HFFc6 (cell line): ENCODE data around the gene PLEKHG4. TPM values are rescaled to one million over a fixed set of nuclear protein-coding genes. Genes with fewer than 3 reads are reported as not detected.

Experiments used
- DNase-seq: peaks from one replicate; pipeline ENCODE4 v3.0.0-alpha.2; 2018
- H3K27ac Mint-ChIP-seq: 2 replicates; pipeline ENCODE4 v1.8.0; 2020; ENCODE audit warnings: mild to moderate bottlenecking, mixed read lengths
- H3K27me3 Mint-ChIP-seq: 2 replicates; pipeline ENCODE4 v1.8.0; 2021; ENCODE audit warnings: mild to moderate bottlenecking, moderate library complexity, mixed read lengths; ENCODE audit not compliant: insufficient read depth
- H3K36me3 Mint-ChIP-seq: 2 replicates; pipeline ENCODE4 v1.8.0; 2021; ENCODE audit warnings: low read depth, mixed read lengths
- H3K4me1 Mint-ChIP-seq: 2 replicates; pipeline ENCODE4 v1.8.0; 2020; ENCODE audit warnings: low read depth, mixed read lengths
- H3K4me3 Mint-ChIP-seq: 2 replicates; pipeline ENCODE4 v1.8.0; 2020; ENCODE audit warnings: mild to moderate bottlenecking, moderate library complexity, mixed read lengths
- H3K9me3 Mint-ChIP-seq: 2 replicates; pipeline ENCODE4 v1.8.0; 2020; ENCODE audit warnings: mild to moderate bottlenecking, mixed read lengths
- CTCF ChIP-seq: fragments of 200-600 bp; sonication (generic); IDR thresholded peaks from 2 replicates; pipeline ENCODE4 v1.5.0; 2021; ENCODE audit warnings: antibody characterized with exemption, mild to moderate bottlenecking
- long read RNA-seq: library from polyadenylated mRNA; unstranded; transcript quantifications from one replicate; pipeline ENCODE4 v2.0.0, GENCODE V29; 2019
- total RNA-seq, 6 experiments: library from RNA; stranded (reverse); fragmentation: NEBNext Ultra II Directional; extraction: Animal tissue kit (Norgen Biotek cat#: 25700); gene quantifications; 2 replicates in 1 of 6; 3 replicates in 5 of 6; pipeline ENCODE4 v1.2.3, GENCODE V29; 2021

Gene PLEKHG4
- 10 to 100 TPM in 5 of 6 experiments, 1 to 10 TPM in 1; 8.6 to 14.1 (median 13.0) TPM for total RNA-seq
- long read RNA-seq, partial matches to known transcripts: 2 of 4 reads
- long read RNA-seq, other reads (novel, unspliced or antisense): 2 of 4 reads

DNA sequence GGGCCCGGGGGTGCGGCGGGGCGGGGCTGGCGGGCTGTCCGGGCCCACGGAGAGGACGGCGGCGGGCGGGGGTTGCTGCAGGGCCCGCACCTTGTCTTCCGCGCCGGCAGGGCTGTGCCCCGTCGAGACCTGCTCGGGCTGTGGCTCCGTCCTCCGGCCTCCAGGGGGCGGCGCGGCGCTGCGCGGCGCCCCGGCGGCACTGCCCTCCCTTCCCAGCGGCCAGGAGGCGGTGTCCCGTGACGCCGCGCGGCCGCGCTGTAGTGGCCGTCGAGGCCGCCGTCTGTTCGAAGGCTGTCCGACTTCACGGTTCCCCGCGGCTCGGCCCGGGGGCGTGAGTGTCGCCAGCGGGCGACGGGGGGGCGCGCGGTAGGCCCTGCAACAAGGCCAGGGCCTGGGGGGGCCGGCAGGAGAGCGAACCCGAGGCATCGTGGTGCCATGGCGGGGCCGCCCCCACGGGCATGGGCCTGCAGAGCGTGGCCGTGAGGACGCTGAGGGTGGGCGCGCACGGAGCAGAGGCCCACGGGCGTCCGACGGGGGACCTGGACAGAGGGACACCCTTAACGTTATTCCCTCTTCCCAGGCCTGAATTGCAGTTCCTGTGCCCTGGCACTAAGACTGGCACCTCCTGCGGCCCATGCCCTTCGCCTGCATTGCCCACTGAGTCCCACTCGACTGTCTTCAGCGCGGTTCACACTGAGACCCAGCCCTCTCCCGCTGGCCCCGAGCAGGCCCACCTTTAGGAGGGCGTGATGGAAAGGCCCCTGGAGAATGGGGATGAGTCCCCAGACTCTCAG, at the start of gene PLEKHG4:
TSS of gene PLEKHG4 (plus strand) at position 237 of the 794 bp plus-strand sequence. CDS start at position 750, 513 bp downstream.
- Mint-ChIP-seq H3K4me3 (peak within 1 kb of the TSS; percentile 86), H3K4me1 (peaks cover 39% of the 10 kb centered on the region), H3K36me3 (peaks cover 13% of the 10 kb centered on the region), H3K9me3 (no peaks in the 10 kb centered on the region), H3K27ac (peak within 1 kb of the TSS; percentile 99), H3K27me3 (peaks cover 4% of the 10 kb centered on the region; the same call in 1 of the 2 replicates)
- peak; percentile 78 for TF ChIP-seq CTCF
- peak; percentile 36 for DNase-seq

- no peak for TF ChIP-seq CTCF
- peaks cover 8% of the 10 kb centered on the region for H3K27me3 Mint-ChIP-seq
- no peaks in the 10 kb centered on the region for H3K9me3 Mint-ChIP-seq
- H3K36me3 Mint-ChIP-seq: peaks cover 28% of the 10 kb centered on the region
- DNase-seq: no peak
- H3K27ac Mint-ChIP-seq: no peak overlapping the region
- H3K4me1 Mint-ChIP-seq: peaks cover 24% of the 10 kb centered on the region
- H3K4me3 Mint-ChIP-seq: no peak overlapping the region
Measured at GRCh38 chr16:67229906-67230808, 49.2 kb upstream of the PLEKHG4 start.

- H3K4me1 Mint-ChIP-seq: peaks cover 15% of the 10 kb centered on the region
- DNase-seq: no peak
- peaks cover 8% of the 10 kb centered on the region for H3K27me3 Mint-ChIP-seq
- no peak overlapping the region for H3K4me3 Mint-ChIP-seq
- H3K27ac Mint-ChIP-seq: no peak overlapping the region; the same call in 1 of the 2 replicates
- TF ChIP-seq CTCF: no peak
- peaks cover 30% of the 10 kb centered on the region for H3K36me3 Mint-ChIP-seq
- H3K9me3 Mint-ChIP-seq: no peaks in the 10 kb centered on the region
Measured at GRCh38 chr16:67230809-67231660, 48.3 kb upstream of the PLEKHG4 start.

GRCh38 chr16:67233596-67233995, 45.7 kb upstream of the PLEKHG4 start:
- no peak overlapping the region for H3K4me3 Mint-ChIP-seq
- H3K27me3 Mint-ChIP-seq: peaks cover 5% of the 10 kb centered on the region
- no peak overlapping the region for H3K27ac Mint-ChIP-seq
- peaks cover 36% of the 10 kb centered on the region for H3K36me3 Mint-ChIP-seq
- no peaks in the 10 kb centered on the region for H3K9me3 Mint-ChIP-seq
- no peak for DNase-seq
- no peak for TF ChIP-seq CTCF
- H3K4me1 Mint-ChIP-seq: no peaks in the 10 kb centered on the region

DNA sequence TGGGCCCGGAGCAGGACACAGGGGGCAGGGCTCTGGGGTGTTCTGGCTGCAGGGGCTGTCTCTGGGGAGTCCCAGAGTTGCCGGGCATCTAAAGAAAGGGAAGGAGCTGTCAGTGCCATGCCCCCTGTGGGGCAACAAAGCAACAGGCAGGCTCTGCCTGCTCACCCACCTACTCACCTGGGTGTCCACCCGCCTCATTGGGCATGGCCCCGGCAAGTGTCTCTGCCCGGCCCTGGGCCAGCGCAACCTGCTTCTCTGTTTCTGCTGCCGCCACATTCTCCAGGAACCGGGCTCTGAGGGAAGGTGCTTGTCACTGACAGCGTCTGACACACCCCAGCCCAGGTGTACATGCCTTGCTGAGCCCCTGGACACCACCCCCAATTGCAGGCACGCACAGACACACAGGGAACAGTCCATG, 45.1 kb upstream of the PLEKHG4 start:
- H3K27ac Mint-ChIP-seq: no peak overlapping the region
- H3K27me3 Mint-ChIP-seq: peaks cover 5% of the 10 kb centered on the region
- H3K36me3 Mint-ChIP-seq: peaks cover 38% of the 10 kb centered on the region
- H3K4me1 Mint-ChIP-seq: no peaks in the 10 kb centered on the region
- DNase-seq: no peak
- H3K4me3 Mint-ChIP-seq: no peak overlapping the region
- TF ChIP-seq CTCF: no peak
- H3K9me3 Mint-ChIP-seq: no peaks in the 10 kb centered on the region
